ENCODE measurements around the gene ITIH2.

GRCh38 chr10:7659560-7659959 is 43.6 kb upstream of the ITIH2 start:
- no peak for TF ChIP-seq GATA2 (IDR thresholded peaks at IDR 0.05; ENCODE audit: low read depth, low read length)
- TF ChIP-seq GATA3 (IDR thresholded peaks at IDR 0.05; ENCODE audit: low read depth, low read length) = no peak
